ENCODE data around the gene CC2D2A.

The CC2D2A gene

DNA sequence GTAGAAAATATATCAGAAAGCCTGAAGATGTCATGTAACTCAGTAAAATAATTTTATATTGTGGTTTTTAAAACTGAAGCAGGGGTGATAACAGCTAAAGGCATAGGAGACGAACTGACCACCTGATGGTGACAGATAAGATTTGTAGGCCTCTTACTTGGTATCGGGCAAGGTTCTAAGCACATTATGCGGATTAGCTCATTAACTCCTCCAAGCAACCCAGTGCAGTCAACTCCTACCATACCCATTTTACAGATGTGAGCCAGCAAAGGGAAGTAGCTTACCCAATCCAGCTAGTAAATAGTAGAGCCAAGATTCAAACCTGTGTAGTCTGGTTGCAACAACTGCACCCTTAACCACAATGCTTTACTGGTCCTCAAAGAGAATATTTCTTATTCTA lies 62.1 kb downstream of the CC2D2A start:
- Histone ChIP-seq H3K4me2 (ENCODE audit: low read length) (no peak overlapping the region), H3F3A (ENCODE audit: control insufficient read depth, insufficient read depth) (no peaks in the 10 kb centered on the region), H3K9me3 (ENCODE audit: control insufficient read depth, insufficient read depth, low read length) (no peaks in the 10 kb centered on the region), H3K36me3 (ENCODE audit: control insufficient read depth, low read length) (no peaks in the 10 kb centered on the region), H3K4me1 (ENCODE audit: control insufficient read depth, low read length) (no peaks in the 10 kb centered on the region), H4K20me1 (ENCODE audit: control insufficient read depth, insufficient read depth, low read depth, low read length) (no peaks in the 10 kb centered on the region), H3K4me3 (ENCODE audit: low read length) (no peak overlapping the region), H3K9me2 (replicated peaks; ENCODE audit: control insufficient read depth, low read length) (no peaks in the 10 kb centered on the region), H3K79me2 (ENCODE audit: control insufficient read depth, low read length) (no peaks in the 10 kb centered on the region), H3K27me3 (ENCODE audit: control insufficient read depth, low read length) (no peaks in the 10 kb centered on the region), H3K27ac (ENCODE audit: low read depth, low read length) (no peak overlapping the region)
- TF ChIP-seq, protein P1, sequence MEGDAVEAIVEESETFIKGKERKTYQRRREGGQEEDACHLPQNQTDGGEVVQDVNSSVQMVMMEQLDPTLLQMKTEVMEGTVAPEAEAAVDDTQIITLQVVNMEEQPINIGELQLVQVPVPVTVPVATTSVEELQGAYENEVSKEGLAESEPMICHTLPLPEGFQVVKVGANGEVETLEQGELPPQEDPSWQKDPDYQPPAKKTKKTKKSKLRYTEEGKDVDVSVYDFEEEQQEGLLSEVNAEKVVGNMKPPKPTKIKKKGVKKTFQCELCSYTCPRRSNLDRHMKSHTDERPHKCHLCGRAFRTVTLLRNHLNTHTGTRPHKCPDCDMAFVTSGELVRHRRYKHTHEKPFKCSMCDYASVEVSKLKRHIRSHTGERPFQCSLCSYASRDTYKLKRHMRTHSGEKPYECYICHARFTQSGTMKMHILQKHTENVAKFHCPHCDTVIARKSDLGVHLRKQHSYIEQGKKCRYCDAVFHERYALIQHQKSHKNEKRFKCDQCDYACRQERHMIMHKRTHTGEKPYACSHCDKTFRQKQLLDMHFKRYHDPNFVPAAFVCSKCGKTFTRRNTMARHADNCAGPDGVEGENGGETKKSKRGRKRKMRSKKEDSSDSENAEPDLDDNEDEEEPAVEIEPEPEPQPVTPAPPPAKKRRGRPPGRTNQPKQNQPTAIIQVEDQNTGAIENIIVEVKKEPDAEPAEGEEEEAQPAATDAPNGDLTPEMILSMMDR (IDR thresholded peaks at IDR 0.05; ENCODE audit: low read depth, low read length, poor library complexity, severe bottlenecking), result no peak
- no peak for TF ChIP-seq EZH2phosphoT487 (IDR thresholded peaks at IDR 0.05; ENCODE audit: borderline replicate concordance, low read length)

DNA sequence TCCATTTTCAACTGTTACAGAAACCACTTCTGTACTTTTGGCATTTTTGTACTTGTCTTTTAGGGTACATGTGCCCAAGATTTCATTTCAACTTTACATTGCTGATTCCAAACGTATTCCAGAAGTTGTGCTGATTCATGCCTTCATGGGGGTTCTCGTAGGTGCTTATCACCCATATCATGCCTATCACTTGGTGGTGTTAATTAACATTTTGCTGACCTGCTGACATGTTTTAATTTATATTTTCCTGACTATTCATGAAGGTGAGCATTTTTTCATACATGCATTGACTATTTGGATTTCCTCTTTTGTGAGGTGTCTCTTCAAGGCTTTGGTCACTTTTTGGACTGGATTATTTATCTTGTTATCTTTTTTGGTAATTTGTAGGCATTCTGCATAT lies 64.1 kb downstream of the CC2D2A start:
- H3K9me2 ChIP-seq (replicated peaks; ENCODE audit: control insufficient read depth, low read length), result no peaks in the 10 kb centered on the region
- H3K4me3 ChIP-seq (ENCODE audit: low read length), result no peak overlapping the region
- H3K36me3 ChIP-seq (ENCODE audit: control insufficient read depth, low read length), result no peaks in the 10 kb centered on the region
- H4K20me1 ChIP-seq (ENCODE audit: control insufficient read depth, insufficient read depth, low read depth, low read length), result no peaks in the 10 kb centered on the region
- H3F3A ChIP-seq (ENCODE audit: control insufficient read depth, insufficient read depth), result no peaks in the 10 kb centered on the region
- no peaks in the 10 kb centered on the region for H3K79me2 ChIP-seq (ENCODE audit: control insufficient read depth, low read length)
- H3K27me3 ChIP-seq (ENCODE audit: control insufficient read depth, low read length), result no peaks in the 10 kb centered on the region
- no peaks in the 10 kb centered on the region for H3K4me1 ChIP-seq (ENCODE audit: control insufficient read depth, low read length)
- H3K27ac ChIP-seq (ENCODE audit: low read depth, low read length), result no peak overlapping the region
- H3K9me3 ChIP-seq (ENCODE audit: control insufficient read depth, insufficient read depth, low read length), result no peaks in the 10 kb centered on the region
- H3K4me2 ChIP-seq (ENCODE audit: low read length), result no peak overlapping the region
- TF ChIP-seq, protein P1 (IDR thresholded peaks at IDR 0.05; ENCODE audit: low read depth, low read length, poor library complexity, severe bottlenecking), result no peak
- no peak for TF ChIP-seq EZH2phosphoT487 (IDR thresholded peaks at IDR 0.05; ENCODE audit: borderline replicate concordance, low read length)

DNA sequence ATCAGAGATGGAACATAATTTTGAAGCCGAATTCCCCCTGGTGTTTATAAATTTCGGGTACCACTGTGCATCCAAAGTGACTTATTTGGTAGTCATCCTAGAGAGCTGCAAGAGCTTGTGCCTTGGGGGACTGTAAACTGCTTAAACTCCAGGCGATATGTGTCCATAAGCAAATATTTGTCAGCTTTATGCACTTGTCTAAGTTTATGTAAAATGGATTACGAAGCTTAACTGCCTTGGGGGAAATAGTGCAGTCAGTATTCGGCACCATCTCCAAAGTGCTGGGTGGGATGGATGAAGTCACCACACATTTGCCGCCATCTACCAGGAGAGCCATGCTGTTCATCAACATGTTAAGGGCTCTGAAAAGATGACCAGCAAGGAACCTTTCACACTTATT lies 65.9 kb downstream of the CC2D2A start:
- no peaks in the 10 kb centered on the region for H3K36me3 ChIP-seq (ENCODE audit: control insufficient read depth, low read length)
- no peak for TF ChIP-seq EZH2phosphoT487 (IDR thresholded peaks at IDR 0.05; ENCODE audit: borderline replicate concordance, low read length)
- TF ChIP-seq, protein P1 (IDR thresholded peaks at IDR 0.05; ENCODE audit: low read depth, low read length, poor library complexity, severe bottlenecking), result no peak
- no peak overlapping the region for H3K27ac ChIP-seq (ENCODE audit: low read depth, low read length)
- no peaks in the 10 kb centered on the region for H3K27me3 ChIP-seq (ENCODE audit: control insufficient read depth, low read length)
- H3F3A ChIP-seq (ENCODE audit: control insufficient read depth, insufficient read depth), result no peaks in the 10 kb centered on the region
- H3K9me3 ChIP-seq (ENCODE audit: control insufficient read depth, insufficient read depth, low read length), result no peaks in the 10 kb centered on the region
- no peaks in the 10 kb centered on the region for H3K9me2 ChIP-seq (replicated peaks; ENCODE audit: control insufficient read depth, low read length)
- H3K4me3 ChIP-seq (ENCODE audit: low read length), result no peak overlapping the region
- no peak overlapping the region for H3K4me2 ChIP-seq (ENCODE audit: low read length)
- no peaks in the 10 kb centered on the region for H3K79me2 ChIP-seq (ENCODE audit: control insufficient read depth, low read length)
- H3K4me1 ChIP-seq (ENCODE audit: control insufficient read depth, low read length), result no peaks in the 10 kb centered on the region
- H4K20me1 ChIP-seq (ENCODE audit: control insufficient read depth, insufficient read depth, low read depth, low read length), result no peaks in the 10 kb centered on the region

Data from DOHH2 (cell line).